Esophagus squamous epithelium (tissue), 4 donors: Measurements from ENCODE around the gene ZNF385D.

Experiments used
- POLR2A ChIP-seq, 4 donors: fragments of 450-650 bp; IDR thresholded peaks; one replicate each; pipeline ENCODE4 v1.6.1; 2017; ENCODE audit warnings: antibody characterized with exemption in 4 of 4, mild to moderate bottlenecking in 4 of 4, moderate library complexity in 3 of 4
- TF ChIP-seq, protein P1 (sequence below), 6 experiments: fragments of 450-650 bp in 4 of 6; fragments of 200-600 bp in 2 of 6; sonication (generic) in 2 of 6; IDR thresholded peaks; one replicate each; pipeline ENCODE4 v1.5.1; 2016 to 2019; ENCODE audit warnings: antibody characterized with exemption in 6 of 6, mild to moderate bottlenecking in 4 of 6, moderate library complexity in 4 of 6

GRCh38 chr3:21561472-21561871 is 189.5 kb downstream of the ZNF385D start:
- TF ChIP-seq, protein P1, sequence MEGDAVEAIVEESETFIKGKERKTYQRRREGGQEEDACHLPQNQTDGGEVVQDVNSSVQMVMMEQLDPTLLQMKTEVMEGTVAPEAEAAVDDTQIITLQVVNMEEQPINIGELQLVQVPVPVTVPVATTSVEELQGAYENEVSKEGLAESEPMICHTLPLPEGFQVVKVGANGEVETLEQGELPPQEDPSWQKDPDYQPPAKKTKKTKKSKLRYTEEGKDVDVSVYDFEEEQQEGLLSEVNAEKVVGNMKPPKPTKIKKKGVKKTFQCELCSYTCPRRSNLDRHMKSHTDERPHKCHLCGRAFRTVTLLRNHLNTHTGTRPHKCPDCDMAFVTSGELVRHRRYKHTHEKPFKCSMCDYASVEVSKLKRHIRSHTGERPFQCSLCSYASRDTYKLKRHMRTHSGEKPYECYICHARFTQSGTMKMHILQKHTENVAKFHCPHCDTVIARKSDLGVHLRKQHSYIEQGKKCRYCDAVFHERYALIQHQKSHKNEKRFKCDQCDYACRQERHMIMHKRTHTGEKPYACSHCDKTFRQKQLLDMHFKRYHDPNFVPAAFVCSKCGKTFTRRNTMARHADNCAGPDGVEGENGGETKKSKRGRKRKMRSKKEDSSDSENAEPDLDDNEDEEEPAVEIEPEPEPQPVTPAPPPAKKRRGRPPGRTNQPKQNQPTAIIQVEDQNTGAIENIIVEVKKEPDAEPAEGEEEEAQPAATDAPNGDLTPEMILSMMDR (IDR thresholded peaks at IDR 0.05) = no peak
- no peak for TF ChIP-seq POLR2A (IDR thresholded peaks at IDR 0.05)
